Middle frontal gyrus (tissue), 1 donor: Measurements from ENCODE around the gene JPT1.

Source experiments
- DNase-seq: peaks from one replicate; pipeline ENCODE4 v3.0.0-alpha.2; 2015; ENCODE audit warnings: low spot score; ENCODE audit errors: extremely low spot score

The JPT1 gene

DNA sequence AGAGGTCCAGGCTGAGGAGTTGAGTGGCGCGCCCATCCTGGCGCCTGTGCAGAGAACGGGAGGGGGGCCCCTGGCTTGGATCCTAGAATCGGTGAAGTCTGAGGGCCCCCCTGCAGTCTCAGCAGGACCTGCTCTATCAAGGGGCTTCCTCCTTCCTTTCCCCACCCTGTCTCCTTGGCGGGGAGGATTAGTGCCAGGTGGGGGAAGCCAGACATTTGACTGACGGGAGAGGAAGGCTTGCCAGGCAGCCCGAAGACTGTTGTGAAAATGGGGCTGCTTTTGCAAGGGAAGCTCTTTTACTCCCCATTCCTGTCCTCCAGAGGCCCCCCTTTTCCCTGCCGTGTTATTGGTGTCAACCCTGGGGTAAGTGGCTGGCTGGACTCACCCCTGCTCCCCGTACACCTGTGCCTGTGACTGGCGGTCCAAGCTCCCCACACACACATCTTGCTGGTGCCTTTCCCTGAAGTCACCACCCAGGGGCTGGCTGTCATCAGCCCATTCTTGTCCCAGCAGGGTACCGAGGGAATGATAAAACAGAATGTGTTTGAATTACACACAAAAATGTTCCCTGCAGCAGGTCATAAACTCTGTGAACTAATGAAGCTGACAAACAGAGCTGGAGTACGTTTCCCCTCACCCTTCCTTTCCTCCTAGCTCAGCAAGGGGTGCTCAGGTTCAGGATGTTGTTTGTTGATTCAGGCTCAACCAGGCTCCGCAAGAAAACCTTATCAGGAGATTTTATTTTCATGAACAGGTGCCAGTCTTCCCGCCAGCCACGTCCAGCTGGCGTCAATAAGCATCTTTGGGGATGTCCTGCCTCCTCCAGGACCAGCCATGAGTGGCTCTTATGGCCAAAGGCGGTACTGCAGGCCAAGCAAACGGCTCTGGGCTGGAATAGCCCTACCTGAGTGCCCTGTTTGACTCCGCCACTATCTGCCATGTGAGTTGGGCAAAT lies 48.9 kb downstream of the JPT1 start:
- DNase-seq: no peak

DNA sequence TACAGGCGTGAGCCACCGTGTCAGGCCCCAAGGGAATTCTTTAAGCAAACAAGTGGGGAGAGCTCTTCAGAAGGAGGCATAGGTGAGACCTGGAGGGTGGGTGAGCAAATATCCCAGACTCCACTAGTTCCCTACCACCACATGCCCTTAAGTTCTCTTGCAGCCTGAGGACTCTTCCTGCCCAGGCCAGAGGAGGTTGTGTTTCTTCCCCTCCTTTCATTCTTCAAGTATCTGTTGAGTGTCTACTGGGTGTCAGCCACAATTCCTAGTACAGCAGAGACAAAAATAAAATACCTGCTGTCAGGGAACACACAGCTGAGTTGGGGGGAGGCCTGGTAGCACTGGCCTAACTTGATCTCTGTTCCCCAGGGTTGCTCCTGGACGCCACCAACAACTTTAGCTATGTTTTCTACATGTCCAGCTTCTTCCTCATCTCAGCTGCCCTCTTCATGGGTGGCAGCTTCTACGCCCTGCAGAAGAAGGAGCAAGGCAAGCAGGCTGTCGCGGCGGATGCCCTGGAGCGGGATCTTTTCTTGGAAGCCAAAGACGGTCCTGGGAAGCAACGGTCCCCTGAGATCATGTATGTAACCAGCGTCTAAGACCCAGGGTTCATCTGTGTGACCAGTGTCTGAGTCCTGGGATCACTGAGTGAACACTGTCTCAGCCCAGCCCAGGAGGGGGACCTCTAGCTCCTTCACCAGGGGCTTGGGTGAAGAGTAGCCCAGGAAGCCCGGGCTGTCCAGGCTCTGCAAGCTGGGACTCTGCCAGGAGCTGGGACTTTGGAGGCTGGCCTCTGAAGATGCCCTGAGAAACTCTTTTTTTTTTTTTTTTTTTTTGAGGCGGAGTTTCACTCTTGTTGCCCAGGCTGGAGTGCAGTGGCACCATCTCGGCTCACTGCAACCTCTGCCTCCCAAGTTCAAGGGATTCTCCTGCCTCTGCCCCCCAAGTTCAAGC lies 50.4 kb downstream of the JPT1 start:
- DNase-seq: no peak

DNA sequence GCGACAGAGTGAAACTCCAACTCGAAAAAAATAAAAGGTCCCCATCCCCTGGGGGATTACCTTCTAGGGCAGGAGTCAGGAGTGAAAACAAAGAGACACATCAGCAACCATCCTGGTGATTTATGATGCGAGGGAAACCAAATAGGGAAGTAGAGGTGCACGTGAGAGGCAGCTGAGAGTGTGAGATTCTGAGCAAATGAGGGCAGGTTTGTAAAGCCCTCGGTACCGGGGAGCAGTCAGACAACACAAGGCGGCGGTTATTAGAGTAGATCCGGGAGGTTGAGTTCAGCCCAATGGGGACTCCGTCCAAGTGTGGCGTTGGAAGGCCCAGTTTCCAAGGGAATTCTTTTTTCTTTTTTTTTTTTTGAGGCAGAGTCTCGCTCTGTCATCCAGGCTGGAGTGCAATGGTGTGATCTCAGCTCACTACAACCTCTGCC lies 51.9 kb downstream of the JPT1 start:
- DNase-seq: no peak

DNA sequence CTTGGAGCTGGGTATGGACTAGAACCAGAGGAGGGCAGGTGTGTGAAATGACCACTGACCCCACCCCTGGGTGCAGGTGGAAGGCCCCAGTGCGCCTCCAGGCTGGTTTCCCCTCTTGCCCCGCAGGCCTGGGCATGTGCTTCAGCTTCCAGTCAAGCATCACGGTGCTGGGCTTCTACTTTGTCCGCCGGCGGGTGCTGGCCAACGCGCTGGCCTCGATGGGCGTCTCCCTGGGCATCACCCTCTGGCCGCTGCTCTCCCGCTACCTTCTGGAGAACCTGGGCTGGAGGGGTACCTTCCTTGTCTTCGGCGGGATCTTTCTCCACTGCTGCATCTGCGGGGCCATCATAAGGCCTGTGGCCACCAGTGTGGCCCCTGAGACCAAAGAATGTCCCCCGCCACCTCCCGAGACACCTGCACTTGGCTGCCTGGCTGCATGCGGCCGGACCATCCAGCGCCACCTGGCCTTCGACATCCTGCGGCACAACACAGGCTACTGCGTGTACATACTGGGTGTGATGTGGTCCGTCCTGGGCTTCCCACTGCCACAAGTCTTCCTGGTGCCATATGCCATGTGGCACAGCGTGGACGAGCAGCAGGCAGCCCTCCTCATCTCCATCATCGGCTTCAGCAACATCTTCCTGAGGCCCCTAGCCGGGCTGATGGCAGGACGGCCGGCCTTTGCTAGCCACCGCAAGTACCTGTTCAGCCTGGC lies 54.3 kb downstream of the JPT1 start:
- no peak for DNase-seq

DNA sequence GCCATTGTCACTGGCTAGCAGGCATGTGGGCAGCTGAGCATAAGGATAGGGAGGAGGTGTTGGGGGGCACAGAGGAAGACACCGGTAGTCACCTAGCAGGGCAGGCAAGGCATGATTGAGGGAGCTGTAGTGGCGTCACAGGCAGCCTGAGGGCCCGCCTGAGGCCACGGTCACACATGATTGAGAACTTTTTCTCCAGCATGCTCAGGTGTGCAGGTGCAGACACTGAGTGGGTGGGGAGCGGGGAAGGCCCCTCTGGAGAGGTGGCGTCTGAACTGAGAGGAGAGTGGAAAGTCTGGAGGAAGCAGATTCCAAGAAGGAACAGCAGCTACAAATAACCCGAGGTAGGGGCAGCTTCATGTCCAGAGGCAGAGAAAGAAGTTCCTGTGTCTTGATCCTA lies 55.5 kb downstream of the JPT1 start:
- no peak for DNase-seq

DNA sequence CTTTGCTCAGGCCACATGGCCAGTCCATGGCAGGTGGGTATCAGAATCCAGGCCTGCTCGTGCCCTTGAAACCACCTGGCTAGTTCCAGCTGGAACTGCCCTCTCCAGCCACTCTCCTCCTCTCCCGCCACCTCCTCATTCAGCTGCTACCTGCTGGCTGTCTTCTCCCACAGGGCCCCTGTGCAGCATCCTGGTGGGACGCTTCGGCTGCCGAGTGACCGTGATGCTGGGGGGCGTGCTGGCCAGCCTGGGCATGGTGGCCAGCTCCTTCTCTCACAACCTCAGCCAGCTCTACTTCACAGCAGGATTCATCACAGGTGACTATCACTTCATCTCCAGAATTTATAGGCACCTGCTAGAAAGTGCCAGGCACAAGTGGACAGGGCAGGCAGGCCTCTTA lies 56.4 kb downstream of the JPT1 start:
- no peak for DNase-seq

DNA sequence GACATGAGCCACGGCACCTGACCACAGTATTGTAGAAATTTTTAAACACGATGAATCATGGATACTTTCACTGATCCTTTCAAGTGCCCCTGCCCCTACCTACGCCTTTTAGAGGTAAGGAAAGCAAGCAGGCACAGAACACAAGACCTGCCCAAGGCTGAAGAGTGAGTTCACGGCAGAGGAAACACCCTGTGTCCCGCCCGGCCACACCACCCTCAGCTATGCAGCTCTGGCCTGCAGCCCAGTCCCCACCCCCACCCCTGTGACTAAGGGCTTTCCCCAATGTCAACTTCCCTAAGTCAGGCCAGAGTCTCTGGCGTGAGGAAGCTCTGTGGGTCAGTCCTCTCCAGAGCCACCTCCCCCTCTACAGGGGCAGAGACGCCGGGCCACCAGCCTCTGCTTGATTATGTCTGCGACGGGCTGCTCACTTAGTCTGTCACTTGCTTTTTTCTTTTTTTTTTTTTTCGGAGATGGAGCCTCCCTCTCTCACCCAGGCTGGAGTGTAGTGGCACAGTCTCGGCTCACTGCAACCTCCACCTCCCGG lies 58.2 kb downstream of the JPT1 start:
- no peak for DNase-seq

DNA sequence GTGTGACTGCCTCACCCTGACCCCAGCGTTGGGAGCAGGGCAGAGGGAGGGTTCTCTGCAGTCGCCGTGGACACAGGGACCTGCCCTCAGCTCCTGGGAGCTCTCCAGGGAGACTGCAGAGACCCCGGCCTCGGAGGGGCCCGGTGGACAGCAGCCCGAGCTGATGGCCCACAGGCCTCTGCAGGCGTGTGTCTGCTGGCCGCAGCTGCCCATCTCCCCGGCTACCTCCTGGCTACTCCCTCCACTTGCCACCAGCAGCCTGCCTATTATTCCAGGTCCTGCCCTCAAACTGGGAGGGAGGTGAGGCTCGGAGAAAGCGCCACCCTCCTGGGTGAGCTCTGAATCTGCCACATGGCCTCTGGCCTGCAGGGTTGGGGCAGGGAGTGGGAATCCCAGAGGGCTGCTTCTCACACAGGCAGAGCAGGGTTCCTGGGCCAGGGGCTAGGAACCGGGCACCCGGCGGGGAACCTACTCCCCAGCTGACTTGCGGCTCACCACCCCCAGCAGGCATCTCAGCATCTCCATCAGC lies 59.4 kb downstream of the JPT1 start:
- no peak for DNase-seq

DNA sequence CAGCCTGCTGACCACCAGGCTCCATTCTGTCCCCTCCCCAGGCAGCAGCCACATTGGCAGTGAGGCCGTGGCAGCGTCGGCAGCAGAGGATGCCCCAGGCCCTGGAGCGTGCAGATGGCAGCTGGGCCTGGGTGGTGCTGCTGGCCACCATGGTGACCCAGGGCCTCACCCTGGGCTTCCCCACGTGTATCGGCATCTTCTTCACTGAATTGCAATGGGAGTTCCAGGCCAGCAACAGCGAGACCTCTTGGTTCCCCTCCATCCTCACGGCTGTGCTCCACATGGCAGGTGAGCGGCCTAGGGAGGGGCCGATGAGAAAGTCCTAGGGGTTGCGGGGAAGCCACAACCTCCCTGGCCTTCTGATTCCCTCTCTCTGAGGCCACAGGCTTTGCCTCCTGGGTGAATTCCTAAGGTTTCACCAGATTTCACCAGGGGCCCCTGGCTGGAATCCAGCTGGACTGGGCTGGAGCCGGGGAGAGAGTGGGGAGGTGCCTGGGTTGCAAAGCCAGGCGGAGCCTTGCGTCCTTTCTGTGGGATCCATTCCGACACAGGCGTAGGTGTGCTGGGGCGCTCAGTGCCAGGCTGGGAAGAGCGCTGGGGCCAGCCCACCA lies 60.7 kb downstream of the JPT1 start:
- no peak for DNase-seq

DNA sequence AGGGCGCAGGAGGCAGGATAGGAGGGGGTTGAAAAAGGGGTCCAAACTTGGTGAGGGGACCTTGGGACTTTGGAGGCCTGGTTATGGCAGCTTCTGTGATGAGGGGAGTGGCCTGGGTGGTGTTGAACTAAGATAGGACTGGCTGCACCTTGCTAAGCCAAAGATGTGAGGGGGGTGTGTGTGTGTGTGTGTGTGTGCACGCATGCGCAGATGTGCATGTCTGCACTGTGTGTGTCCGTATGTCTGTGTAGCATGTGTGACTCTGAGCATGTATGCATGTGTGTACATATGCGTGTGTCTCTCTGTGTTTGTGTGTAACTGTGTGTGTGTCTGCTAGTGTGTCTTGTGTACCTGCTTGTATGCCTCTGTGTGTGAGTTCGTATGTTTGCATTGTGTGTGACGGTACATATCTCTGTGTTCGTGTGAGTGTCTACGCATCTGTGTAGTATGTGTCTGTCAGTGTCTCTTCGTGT lies 62.4 kb downstream of the JPT1 start:
- no peak for DNase-seq

DNA sequence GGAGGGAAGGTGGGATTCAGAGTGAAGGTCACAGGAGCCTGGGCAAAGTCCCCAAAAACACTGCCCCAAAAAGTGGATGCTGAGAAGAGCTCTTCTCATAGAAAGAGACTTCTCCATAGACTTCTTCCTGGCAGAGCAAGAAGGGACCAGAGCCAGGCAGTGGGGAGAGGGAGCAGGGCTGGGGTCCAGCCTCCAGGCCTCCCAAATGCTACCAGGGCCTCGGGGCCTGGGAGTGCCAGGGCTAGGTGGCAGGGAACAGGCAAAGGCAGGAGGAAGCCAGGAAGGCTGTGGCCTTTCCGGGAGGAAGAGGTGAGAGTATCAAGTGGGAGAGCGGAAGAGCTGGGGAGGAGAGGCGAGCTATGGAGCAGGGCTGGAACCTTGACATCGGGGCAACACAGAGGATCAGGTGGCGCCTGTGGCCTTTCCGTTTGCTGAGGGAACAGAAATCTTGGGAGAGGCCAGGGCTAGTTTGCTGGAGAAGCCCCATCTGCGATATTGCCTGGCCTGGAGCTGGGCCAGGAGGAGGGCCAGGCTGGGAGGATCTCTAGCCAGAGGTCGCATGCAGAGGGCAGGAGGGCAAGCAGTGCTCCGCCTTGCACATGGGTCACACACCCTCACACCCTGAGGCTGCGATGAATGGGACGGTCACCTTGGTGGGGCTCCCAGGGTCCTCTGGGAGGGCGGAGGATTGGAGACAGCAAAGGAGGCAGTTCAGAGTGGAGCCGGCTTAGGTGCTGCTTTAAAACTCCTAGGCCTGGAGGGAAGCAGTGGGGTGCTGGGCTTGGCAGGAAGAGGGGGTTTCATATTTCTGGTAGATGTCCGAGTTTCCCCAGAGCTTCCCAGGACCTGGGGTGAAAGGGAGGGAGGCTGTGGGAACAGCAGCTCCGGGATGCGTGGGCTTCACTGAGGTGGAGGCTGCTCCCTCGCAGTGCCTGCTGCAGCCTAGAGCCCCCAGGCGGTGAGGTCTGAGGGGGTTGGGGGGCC lies 63.1 kb downstream of the JPT1 start:
- DNase-seq: no peak

DNA sequence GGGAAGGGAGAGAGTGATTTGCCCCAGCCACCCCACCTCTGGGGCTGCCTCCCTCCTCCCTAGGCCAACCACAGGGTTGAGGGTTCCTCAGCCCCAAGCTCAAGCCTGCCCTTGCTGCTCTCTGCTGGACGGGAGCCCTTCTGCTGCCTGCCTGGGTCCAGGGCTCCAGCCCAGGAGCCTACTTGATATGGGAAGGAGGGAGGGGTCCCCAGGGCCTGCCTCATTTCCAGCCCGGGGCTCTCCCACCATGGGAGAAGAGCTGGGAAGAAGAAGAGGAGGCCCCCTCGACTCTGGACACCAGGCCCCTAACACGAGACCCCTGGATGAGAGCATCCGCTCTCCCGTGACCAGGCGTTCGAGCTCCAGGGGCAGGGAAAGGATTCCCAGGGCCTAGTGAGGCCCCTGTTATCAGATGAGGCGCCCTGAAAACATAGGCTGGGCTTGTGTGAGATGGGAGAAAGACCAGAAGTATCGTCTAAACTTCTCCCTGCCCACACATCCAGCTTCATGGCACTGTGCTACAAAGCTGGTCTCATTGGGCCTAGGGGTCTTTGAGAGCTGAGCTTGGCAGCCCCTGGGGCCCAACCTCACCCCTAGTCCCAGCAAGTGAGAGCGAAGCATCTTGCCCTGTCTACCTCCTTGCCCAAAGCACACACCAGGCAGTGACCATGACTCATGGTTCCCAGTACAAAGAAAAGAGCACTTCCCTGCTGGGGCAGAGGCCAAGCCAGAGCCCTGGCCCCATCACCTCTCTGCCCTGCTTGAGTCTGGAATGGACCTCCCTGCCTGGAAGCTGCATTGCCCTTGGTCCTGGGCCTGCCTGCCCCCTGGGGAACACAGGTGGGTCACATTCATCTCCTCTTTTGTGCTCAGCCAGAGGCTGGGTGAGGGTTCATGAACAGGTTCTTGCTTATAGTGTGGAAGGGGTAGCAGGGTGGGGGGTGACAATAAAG lies 65.6 kb downstream of the JPT1 start:
- DNase-seq: no peak

DNA sequence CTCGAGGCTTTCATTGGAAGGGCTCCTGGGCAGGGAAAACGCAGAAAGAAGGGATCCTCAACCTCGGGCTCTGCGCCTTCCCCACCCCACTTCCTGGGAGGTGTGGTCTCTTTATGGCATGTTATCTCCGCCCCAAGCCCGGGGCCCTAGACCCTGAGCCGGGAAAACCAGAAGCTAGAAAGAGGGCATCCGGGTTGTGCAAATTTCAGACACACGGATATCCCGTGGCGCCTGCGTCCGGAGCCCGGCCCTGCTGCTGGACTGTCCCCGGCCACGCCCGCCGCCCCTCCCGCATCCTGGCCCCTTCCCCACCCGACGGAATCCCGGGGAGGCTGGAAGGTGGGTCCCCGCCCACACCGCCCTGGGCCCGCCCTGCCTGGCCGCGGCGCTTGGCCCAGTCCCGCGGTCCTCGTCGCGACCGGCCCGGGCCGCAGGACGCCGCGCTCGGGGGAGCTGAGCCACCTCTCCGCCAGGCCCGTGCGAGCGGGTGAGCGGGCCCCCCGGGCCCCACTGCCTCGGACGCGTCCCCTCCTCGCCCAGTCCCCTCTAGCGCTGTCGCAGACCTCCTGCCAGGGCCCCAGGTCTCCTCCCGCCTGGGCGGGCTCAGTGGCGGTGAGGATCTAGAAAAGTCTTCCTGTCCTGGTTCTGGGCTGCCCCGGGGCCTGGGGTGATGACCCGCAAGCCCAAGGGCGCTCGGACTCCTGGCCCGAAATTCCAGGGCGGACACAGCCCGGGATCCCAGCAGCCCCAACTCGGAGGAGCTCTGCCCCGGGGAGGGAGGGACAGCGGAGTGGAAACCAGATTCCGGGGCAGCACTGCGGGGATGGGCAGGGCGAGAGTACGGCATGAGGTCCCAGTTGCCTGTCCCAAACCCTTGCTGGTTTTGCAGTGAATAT lies 66.5 kb downstream of the JPT1 start, which contains the start of gene SLC16A5:
SLC16A5 (plus strand) TSS at position 397 of the 896 bp plus-strand sequence. CDS start 5,683 bp downstream, outside the sequence.
- DNase-seq: no peak

DNA sequence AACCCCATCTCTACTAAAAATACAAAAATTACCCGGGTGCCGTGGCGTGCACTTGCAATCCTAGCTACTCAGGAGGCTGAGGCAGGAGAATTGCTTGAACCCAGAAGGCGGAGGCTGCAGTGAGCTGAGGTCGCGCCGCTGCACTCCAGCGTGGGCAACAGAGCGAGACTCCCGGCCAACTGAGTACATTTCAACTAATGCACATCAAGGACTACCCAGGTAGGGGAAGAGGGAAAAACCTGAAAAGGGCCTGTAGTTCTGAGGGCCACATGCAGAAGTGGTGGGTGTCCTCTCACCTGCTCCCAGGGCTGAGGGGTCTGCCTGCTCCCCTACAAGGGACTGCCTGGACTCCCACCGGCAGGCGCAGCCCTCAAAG lies 67.1 kb downstream of the JPT1 start:
- DNase-seq: no peak

DNA sequence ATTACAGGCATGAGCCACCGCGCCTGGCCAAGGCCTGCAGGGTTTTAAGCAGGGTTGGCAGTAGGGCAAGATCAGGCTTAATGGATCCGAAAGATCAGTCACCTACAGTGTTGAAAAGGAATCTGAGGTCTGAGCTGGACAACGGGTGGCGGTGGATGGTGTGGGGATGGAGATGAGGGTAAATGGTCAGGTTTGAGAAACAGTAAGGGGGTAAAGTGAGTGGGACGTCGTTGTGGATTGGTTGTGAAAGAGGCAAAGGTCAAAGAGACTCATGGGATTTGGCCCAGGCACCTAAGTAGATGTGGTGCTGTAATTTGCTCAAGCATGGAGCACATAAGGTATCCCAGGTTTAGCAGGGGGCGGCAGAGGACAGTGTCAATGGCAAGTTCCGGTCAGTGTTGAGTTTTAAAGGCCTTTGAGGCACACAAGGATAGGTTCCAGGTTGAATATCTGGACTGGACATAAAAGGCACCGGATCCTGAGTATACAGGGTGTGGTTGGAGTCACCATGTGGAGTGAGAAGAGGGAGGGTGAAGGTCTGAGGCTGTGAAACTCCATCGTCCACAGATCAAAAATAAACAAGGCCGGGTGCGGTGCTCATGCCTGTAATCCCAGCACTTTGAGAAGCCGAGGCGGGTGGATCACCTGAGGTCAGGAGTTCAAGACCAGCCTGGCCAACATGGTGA lies 67.7 kb downstream of the JPT1 start:
- no peak for DNase-seq
